ENCODE results near the gene RPP14. TPM values are rescaled to one million over a fixed set of nuclear protein-coding genes. Genes with fewer than 3 reads are reported as not detected.

The RPP14 gene
- total RNA-seq, 1 donor: 13.4 TPM

GRCh38 chr3:58274027-58274614 lies 31.9 kb upstream of the RPP14 start:
- DNase-seq (ENCODE audit: insufficient read length, low spot score, missing footprints): no peak
- no peak for TF ChIP-seq CTCF (IDR thresholded peaks at IDR 0.05; ENCODE audit: extremely low read depth, low read depth, low read length)
- H3K4me2 ChIP-seq (ENCODE audit: insufficient read depth, low read length): no peak overlapping the region

GRCh38 chr3:58281069-58281468 lies 25.0 kb upstream of the RPP14 start:
- no peak overlapping the region for H3K4me3 ChIP-seq (ENCODE audit: insufficient read depth, low read length)
- H2AFZ ChIP-seq (ENCODE audit: low read length): no peak overlapping the region
- H3K4me2 ChIP-seq (ENCODE audit: insufficient read depth, low read length): no peak overlapping the region
- no peaks in the 10 kb centered on the region for H3K27me3 ChIP-seq (ENCODE audit: insufficient read depth, low read length)
- H3K79me2 ChIP-seq (ENCODE audit: insufficient read depth, low read length): no peaks in the 10 kb centered on the region
- H3K27ac ChIP-seq (ENCODE audit: low read depth, low read length): no peak overlapping the region
- no peaks in the 10 kb centered on the region for H4K20me1 ChIP-seq (ENCODE audit: insufficient read depth, low read length)
- no peak for TF ChIP-seq CTCF (IDR thresholded peaks at IDR 0.05; ENCODE audit: extremely low read depth, low read depth, low read length)
- no peaks in the 10 kb centered on the region for H3K9me3 ChIP-seq (ENCODE audit: low read depth, low read length)
- H3K4me1 ChIP-seq (ENCODE audit: insufficient read depth, low read length): no peaks in the 10 kb centered on the region
- no peak for DNase-seq (ENCODE audit: insufficient read length, low spot score, missing footprints)
- H3K36me3 ChIP-seq (ENCODE audit: insufficient read depth, low read length): peaks cover 4% of the 10 kb centered on the region

More at GRCh38 chr3:58274027-58274614, 31.9 kb upstream of the RPP14 start:
- Histone ChIP-seq H3K79me2 (ENCODE audit: insufficient read depth, low read length) (no peaks in the 10 kb centered on the region), H3K4me3 (ENCODE audit: insufficient read depth, low read length) (no peak overlapping the region), H3K36me3 (ENCODE audit: insufficient read depth, low read length) (no peaks in the 10 kb centered on the region), H3K4me1 (ENCODE audit: insufficient read depth, low read length) (peaks cover 13% of the 10 kb centered on the region), H3K9me3 (ENCODE audit: low read depth, low read length) (no peaks in the 10 kb centered on the region), H4K20me1 (ENCODE audit: insufficient read depth, low read length) (no peaks in the 10 kb centered on the region), H3K27me3 (ENCODE audit: insufficient read depth, low read length) (no peaks in the 10 kb centered on the region), H2AFZ (ENCODE audit: low read length) (no peak overlapping the region), H3K27ac (ENCODE audit: low read depth, low read length) (no peak overlapping the region)

- H4K20me1 ChIP-seq (ENCODE audit: insufficient read depth, low read length): no peaks in the 10 kb centered on the region
- H3K27me3 ChIP-seq (ENCODE audit: insufficient read depth, low read length): no peaks in the 10 kb centered on the region
- no peaks in the 10 kb centered on the region for H3K4me1 ChIP-seq (ENCODE audit: insufficient read depth, low read length)
- H3K36me3 ChIP-seq (ENCODE audit: insufficient read depth, low read length): peaks cover 4% of the 10 kb centered on the region
- no peaks in the 10 kb centered on the region for H3K9me3 ChIP-seq (ENCODE audit: low read depth, low read length)
- no peak overlapping the region for H3K4me3 ChIP-seq (ENCODE audit: insufficient read depth, low read length)
- no peak for TF ChIP-seq CTCF (IDR thresholded peaks at IDR 0.05; ENCODE audit: extremely low read depth, low read depth, low read length)
- no peak overlapping the region for H3K27ac ChIP-seq (ENCODE audit: low read depth, low read length)
- H3K79me2 ChIP-seq (ENCODE audit: insufficient read depth, low read length): no peaks in the 10 kb centered on the region
- H3K4me2 ChIP-seq (ENCODE audit: insufficient read depth, low read length): no peak overlapping the region
- no peak overlapping the region for H2AFZ ChIP-seq (ENCODE audit: low read length)
- DNase-seq (ENCODE audit: insufficient read length, low spot score, missing footprints): no peak
Measured at GRCh38 chr3:58285334-58285733, 20.7 kb upstream of the RPP14 start.

- Histone ChIP-seq H3K4me2 (ENCODE audit: insufficient read depth, low read length) (no peak overlapping the region), H3K9me3 (ENCODE audit: low read depth, low read length) (no peaks in the 10 kb centered on the region), H3K27me3 (ENCODE audit: insufficient read depth, low read length) (no peaks in the 10 kb centered on the region), H3K79me2 (ENCODE audit: insufficient read depth, low read length) (no peaks in the 10 kb centered on the region), H3K36me3 (ENCODE audit: insufficient read depth, low read length) (peaks cover 4% of the 10 kb centered on the region), H4K20me1 (ENCODE audit: insufficient read depth, low read length) (no peaks in the 10 kb centered on the region), H3K4me1 (ENCODE audit: insufficient read depth, low read length) (no peaks in the 10 kb centered on the region), H3K4me3 (ENCODE audit: insufficient read depth, low read length) (no peak overlapping the region), H3K27ac (ENCODE audit: low read depth, low read length) (no peak overlapping the region), H2AFZ (ENCODE audit: low read length) (no peak overlapping the region)
- no peak for DNase-seq (ENCODE audit: insufficient read length, low spot score, missing footprints)
- no peak for TF ChIP-seq CTCF (IDR thresholded peaks at IDR 0.05; ENCODE audit: extremely low read depth, low read depth, low read length)
Measured at GRCh38 chr3:58287354-58287753, 18.7 kb upstream of the RPP14 start.
